ENCODE results near the gene GPATCH8. TPM values are rescaled to one million over a fixed set of nuclear protein-coding genes. Genes with fewer than 3 reads are reported as not detected.

The GPATCH8 gene
- total and polyA plus RNA-seq, 2 experiments from 2014 or later, result 34.7 to 38.7 TPM

GRCh38 chr17:44381810-44382305 lies 121.3 kb downstream of the GPATCH8 start:
- H3K4me1 ChIP-seq (ENCODE audit: low read depth), result no peaks in the 10 kb centered on the region
- H3K9me3 ChIP-seq (ENCODE audit: low read depth), result no peaks in the 10 kb centered on the region
- TF ChIP-seq CTCF (IDR thresholded peaks at IDR 0.05; ENCODE audit: low read depth, low read length), result no peak
- H3K27me3 ChIP-seq, result peaks cover 32% of the 10 kb centered on the region
- no peak for DNase-seq (ENCODE audit: low read depth in 1 of 2, low spot score in 1 of 2)
- H3K36me3 ChIP-seq, result no peaks in the 10 kb centered on the region
- no peak overlapping the region for H3K27ac ChIP-seq
- no peak overlapping the region for H3K4me3 ChIP-seq

GRCh38 chr17:44380767-44381166 lies 122.4 kb downstream of the GPATCH8 start:
- Histone ChIP-seq H3K27ac (no peak overlapping the region), H3K36me3 (no peaks in the 10 kb centered on the region), H3K27me3 (peaks cover 26% of the 10 kb centered on the region), H3K9me3 (ENCODE audit: low read depth) (no peaks in the 10 kb centered on the region), H3K4me3 (no peak overlapping the region), H3K4me1 (ENCODE audit: low read depth) (no peaks in the 10 kb centered on the region)
- TF ChIP-seq CTCF (IDR thresholded peaks at IDR 0.05; ENCODE audit: low read depth, low read length), result no peak
- no peak for DNase-seq (ENCODE audit: low read depth in 1 of 2, low spot score in 1 of 2)

- no peak overlapping the region for H3K4me3 ChIP-seq
- no peaks in the 10 kb centered on the region for H3K4me1 ChIP-seq (ENCODE audit: low read depth)
- DNase-seq (ENCODE audit: low read depth in 1 of 2, low spot score in 1 of 2), result no peak
- TF ChIP-seq CTCF (IDR thresholded peaks at IDR 0.05; ENCODE audit: low read depth, low read length), result no peak
- H3K36me3 ChIP-seq, result no peaks in the 10 kb centered on the region
- H3K9me3 ChIP-seq (ENCODE audit: low read depth), result no peaks in the 10 kb centered on the region
- H3K27me3 ChIP-seq, result peaks cover 24% of the 10 kb centered on the region
- H3K27ac ChIP-seq, result no peak overlapping the region
Observed at GRCh38 chr17:44379887-44380286, 123.3 kb downstream of the GPATCH8 start.

GRCh38 chr17:44378171-44378705 lies 125.0 kb downstream of the GPATCH8 start:
- no peaks in the 10 kb centered on the region for H3K4me1 ChIP-seq (ENCODE audit: low read depth)
- H3K27me3 ChIP-seq, result peaks cover 9% of the 10 kb centered on the region
- no peaks in the 10 kb centered on the region for H3K9me3 ChIP-seq (ENCODE audit: low read depth)
- no peak for TF ChIP-seq CTCF (IDR thresholded peaks at IDR 0.05; ENCODE audit: low read depth, low read length)
- H3K27ac ChIP-seq, result no peak overlapping the region
- DNase-seq (ENCODE audit: low read depth in 1 of 2, low spot score in 1 of 2), result no peak
- no peak overlapping the region for H3K4me3 ChIP-seq
- no peaks in the 10 kb centered on the region for H3K36me3 ChIP-seq

- Histone ChIP-seq H3K27me3 (no peaks in the 10 kb centered on the region), H3K4me1 (ENCODE audit: low read depth) (no peaks in the 10 kb centered on the region), H3K27ac (no peak overlapping the region), H3K4me3 (no peak overlapping the region), H3K9me3 (ENCODE audit: low read depth) (no peaks in the 10 kb centered on the region), H3K36me3 (no peaks in the 10 kb centered on the region)
- no peak for DNase-seq (ENCODE audit: low read depth in 1 of 2, low spot score in 1 of 2)
- no peak for TF ChIP-seq CTCF (IDR thresholded peaks at IDR 0.05; ENCODE audit: low read depth, low read length)
Observed at GRCh38 chr17:44376779-44377178, 126.4 kb downstream of the GPATCH8 start.

Measured in cardiac muscle cell (in vitro differentiated cells and primary cell).